ENCODE results near the gene SCYL2. TPM values are rescaled to one million over a fixed set of nuclear protein-coding genes. Genes with fewer than 3 reads are reported as not detected.
A peak's percentile ranks its signal among the peaks of the same experiment; 100 is the strongest.

SCYL2 gene
- polyA plus RNA-seq, 3 donors, result 16.5 to 25.5 (median 20.4) TPM

DNA sequence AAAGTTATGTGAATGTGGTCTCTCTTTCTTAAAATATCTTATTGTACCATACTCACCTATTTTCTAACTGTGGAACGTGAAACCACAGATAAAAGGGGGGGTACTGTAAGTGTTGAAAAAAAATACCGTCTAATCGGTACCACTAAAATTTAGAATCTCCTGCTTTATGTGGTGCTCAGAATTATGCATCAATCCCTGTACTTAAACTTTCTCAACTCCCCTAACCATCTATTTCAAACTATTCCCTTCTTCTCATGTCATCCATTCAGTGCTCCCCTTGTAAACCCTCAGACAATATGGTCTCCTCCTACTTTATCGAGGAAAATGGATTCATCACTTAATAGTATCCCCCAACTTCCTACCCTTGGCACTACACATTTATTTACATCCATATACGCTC, 23.8 kb upstream of the SCYL2 start:
- TF ChIP-seq, protein P1, sequence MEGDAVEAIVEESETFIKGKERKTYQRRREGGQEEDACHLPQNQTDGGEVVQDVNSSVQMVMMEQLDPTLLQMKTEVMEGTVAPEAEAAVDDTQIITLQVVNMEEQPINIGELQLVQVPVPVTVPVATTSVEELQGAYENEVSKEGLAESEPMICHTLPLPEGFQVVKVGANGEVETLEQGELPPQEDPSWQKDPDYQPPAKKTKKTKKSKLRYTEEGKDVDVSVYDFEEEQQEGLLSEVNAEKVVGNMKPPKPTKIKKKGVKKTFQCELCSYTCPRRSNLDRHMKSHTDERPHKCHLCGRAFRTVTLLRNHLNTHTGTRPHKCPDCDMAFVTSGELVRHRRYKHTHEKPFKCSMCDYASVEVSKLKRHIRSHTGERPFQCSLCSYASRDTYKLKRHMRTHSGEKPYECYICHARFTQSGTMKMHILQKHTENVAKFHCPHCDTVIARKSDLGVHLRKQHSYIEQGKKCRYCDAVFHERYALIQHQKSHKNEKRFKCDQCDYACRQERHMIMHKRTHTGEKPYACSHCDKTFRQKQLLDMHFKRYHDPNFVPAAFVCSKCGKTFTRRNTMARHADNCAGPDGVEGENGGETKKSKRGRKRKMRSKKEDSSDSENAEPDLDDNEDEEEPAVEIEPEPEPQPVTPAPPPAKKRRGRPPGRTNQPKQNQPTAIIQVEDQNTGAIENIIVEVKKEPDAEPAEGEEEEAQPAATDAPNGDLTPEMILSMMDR (IDR thresholded peaks at IDR 0.05), result no peak
- H3K4me1 ChIP-seq (ENCODE audit: control insufficient read depth in 1 of 2, insufficient read depth in 2 of 2, low read length in 2 of 2), result no peaks in the 10 kb centered on the region
- H3K27me3 Mint-ChIP-seq (ENCODE audit: low read depth in 3 of 3), result peaks cover 0 to 3% (median 0%) of the 10 kb centered on the region in 3 donors
- no peak for DNase-seq
- H3K9me3 Mint-ChIP-seq, result no peaks in the 10 kb centered on the region
- H4K20me1 ChIP-seq (ENCODE audit: insufficient read depth, low read length), result no peaks in the 10 kb centered on the region
- no peak overlapping the region for H3K4me3 Mint-ChIP-seq
- peaks cover 2% of the 10 kb centered on the region for H3K4me1 Mint-ChIP-seq
- no peak overlapping the region for H3K9ac ChIP-seq (ENCODE audit: insufficient read depth, low read length, poor library complexity, severe bottlenecking)
- H3K27ac Mint-ChIP-seq, result peak overlapping the region in 1 of 7 donors; percentile 6
- H3K36me3 ChIP-seq (replicated peaks in 1 of 2; ENCODE audit: control insufficient read depth in 1 of 2, insufficient read depth in 2 of 2, low read length in 2 of 2), result no peaks in the 10 kb centered on the region
- no peak overlapping the region for H3K27ac ChIP-seq (ENCODE audit: low read depth in 1 of 2, low read length in 2 of 2)
- intact Hi-C loops (cut with micrococcal nuclease), result no loop called here
- H3K27me3 ChIP-seq (ENCODE audit: control insufficient read depth in 2 of 2, insufficient read depth in 2 of 2, low read length in 2 of 2), result no peaks in the 10 kb centered on the region
- no peak overlapping the region for H3K4me3 ChIP-seq (replicated peaks in 1 of 3; ENCODE audit: low read depth in 2 of 3, low read length in 3 of 3)
- no peaks in the 10 kb centered on the region for H3K79me2 ChIP-seq (ENCODE audit: insufficient read depth, low read length)
- H3K4me2 ChIP-seq (replicated peaks; ENCODE audit: extremely low read depth, low read length, poor library complexity, severe bottlenecking), result no peak overlapping the region
- no peak overlapping the region for H2AFZ ChIP-seq (ENCODE audit: insufficient read depth, low read depth, low read length, poor library complexity, severe bottlenecking)
- 44% methylated on average over 2 of the region's 5 CpGs for WGBS (ENCODE audit: insufficient coverage)
- H3K36me3 Mint-ChIP-seq, result no peaks in the 10 kb centered on the region
- H3K9me3 ChIP-seq (replicated peaks in 1 of 2; ENCODE audit: control insufficient read depth in 1 of 2, insufficient read depth in 1 of 2, low read length in 2 of 2), result no peaks in the 10 kb centered on the region

DNA sequence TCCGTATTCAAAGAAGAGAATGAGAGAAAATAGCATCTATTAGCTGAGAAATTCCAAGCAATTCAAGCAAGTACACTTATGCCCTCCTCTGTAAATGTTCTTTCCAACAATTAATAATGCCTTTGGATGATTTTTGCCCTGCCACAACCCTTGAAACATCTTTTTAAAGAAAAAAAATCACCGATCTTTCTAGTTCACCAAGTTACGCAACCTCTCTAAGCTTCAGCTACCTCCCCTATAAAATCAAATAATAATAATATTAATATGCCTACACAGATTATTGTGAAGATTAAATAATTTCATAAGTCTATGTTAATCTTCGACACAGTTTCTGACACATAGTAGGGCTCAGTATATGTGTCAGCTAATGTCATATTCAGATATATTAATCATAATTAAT, 19.2 kb upstream of the SCYL2 start:
- H3K36me3 Mint-ChIP-seq, result no peaks in the 10 kb centered on the region
- H3K9me3 Mint-ChIP-seq, result no peaks in the 10 kb centered on the region
- DNase-seq, result no peak
- no peak overlapping the region for H3K4me3 Mint-ChIP-seq
- Histone ChIP-seq H2AFZ (ENCODE audit: insufficient read depth, low read depth, low read length, poor library complexity, severe bottlenecking) (no peak overlapping the region), H4K20me1 (ENCODE audit: insufficient read depth, low read length) (no peaks in the 10 kb centered on the region), H3K4me1 (ENCODE audit: control insufficient read depth in 1 of 2, insufficient read depth in 2 of 2, low read length in 2 of 2) (peaks cover 7% of the 10 kb centered on the region in 2 donors), H3K27ac (ENCODE audit: low read depth in 1 of 2, low read length in 2 of 2) (no peak overlapping the region), H3K79me2 (ENCODE audit: insufficient read depth, low read length) (no peaks in the 10 kb centered on the region), H3K27me3 (ENCODE audit: control insufficient read depth in 2 of 2, insufficient read depth in 2 of 2, low read length in 2 of 2) (no peaks in the 10 kb centered on the region), H3K9me3 (replicated peaks in 1 of 2; ENCODE audit: control insufficient read depth in 1 of 2, insufficient read depth in 1 of 2, low read length in 2 of 2) (no peaks in the 10 kb centered on the region), H3K4me2 (replicated peaks; ENCODE audit: extremely low read depth, low read length, poor library complexity, severe bottlenecking) (no peak overlapping the region), H3K36me3 (replicated peaks in 1 of 2; ENCODE audit: control insufficient read depth in 1 of 2, insufficient read depth in 2 of 2, low read length in 2 of 2) (no peaks in the 10 kb centered on the region), H3K4me3 (replicated peaks in 1 of 3; ENCODE audit: low read depth in 2 of 3, low read length in 3 of 3) (no peak overlapping the region), H3K9ac (ENCODE audit: insufficient read depth, low read length, poor library complexity, severe bottlenecking) (no peak overlapping the region)
- H3K27me3 Mint-ChIP-seq (ENCODE audit: low read depth in 3 of 3), result peaks cover 0 to 3% (median 0%) of the 10 kb centered on the region in 3 donors
- no CpG with 5 or more reads among the region's 4 CpGs for WGBS (ENCODE audit: insufficient coverage)
- intact Hi-C loops (cut with micrococcal nuclease), result no loop called here
- H3K27ac Mint-ChIP-seq, result no peak overlapping the region
- TF ChIP-seq, protein P1 (IDR thresholded peaks at IDR 0.05), result no peak
- H3K4me1 Mint-ChIP-seq, result peaks cover 10% of the 10 kb centered on the region
